GM12875 (cell line): ENCODE data around the gene NBR1.

Source experiments
- H3K4me3 ChIP-seq: one replicate; pipeline ENCODE4 v1.5.1; 2011; ENCODE audit warnings: low read depth, low read length, control low read depth
- TF ChIP-seq, protein P1 (sequence below): IDR thresholded peaks from 2 replicates; pipeline ENCODE4 v1.5.1; 2011; ENCODE audit warnings: low read depth, mild to moderate bottlenecking, control low read depth, inconsistent platforms, low read length, moderate library complexity, borderline replicate concordance; ENCODE audit not compliant: insufficient read depth

Gene NBR1

DNA sequence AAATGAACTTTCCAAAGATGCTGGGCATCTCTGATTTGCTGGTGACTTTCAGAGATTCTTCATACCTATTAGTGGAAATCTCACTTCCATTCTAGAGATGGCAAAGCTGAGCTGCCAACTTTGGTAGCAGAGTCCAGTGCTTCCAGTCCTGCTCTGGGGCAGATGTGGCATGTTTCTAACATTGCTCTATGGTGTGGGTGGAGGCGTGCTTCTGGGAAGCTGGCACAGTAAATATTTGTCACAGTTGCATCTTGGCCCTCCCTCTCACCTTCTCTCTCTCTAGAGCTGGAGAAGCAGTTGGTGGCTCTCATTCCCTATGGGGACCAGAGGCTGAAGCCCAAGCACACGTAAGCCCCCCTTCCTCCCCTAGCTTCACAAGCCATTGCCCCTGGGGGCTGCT, 42.5 kb downstream of the NBR1 start:
- H3K4me3 ChIP-seq, result no peak overlapping the region

DNA sequence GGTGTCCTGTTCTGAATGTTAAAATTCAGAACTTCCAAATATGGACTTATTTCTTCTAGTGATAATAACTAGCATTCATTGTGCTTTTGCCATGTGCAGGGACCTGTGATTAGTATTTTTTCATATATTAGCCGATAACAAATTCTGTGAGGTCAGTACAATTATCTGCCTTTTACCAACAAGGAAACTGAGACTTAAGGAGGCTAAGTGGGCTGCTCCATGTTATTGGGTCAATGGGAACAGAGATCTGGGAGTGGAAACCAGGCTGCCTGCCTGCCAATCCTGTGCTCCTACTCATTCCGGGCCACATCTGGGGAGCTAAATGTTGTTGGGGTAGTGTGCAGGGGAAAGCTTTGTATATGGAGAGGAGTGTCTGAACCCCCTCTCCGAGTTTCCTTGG, 44.3 kb downstream of the NBR1 start:
- H3K4me3 ChIP-seq, result no peak overlapping the region
- TF ChIP-seq, protein P1, sequence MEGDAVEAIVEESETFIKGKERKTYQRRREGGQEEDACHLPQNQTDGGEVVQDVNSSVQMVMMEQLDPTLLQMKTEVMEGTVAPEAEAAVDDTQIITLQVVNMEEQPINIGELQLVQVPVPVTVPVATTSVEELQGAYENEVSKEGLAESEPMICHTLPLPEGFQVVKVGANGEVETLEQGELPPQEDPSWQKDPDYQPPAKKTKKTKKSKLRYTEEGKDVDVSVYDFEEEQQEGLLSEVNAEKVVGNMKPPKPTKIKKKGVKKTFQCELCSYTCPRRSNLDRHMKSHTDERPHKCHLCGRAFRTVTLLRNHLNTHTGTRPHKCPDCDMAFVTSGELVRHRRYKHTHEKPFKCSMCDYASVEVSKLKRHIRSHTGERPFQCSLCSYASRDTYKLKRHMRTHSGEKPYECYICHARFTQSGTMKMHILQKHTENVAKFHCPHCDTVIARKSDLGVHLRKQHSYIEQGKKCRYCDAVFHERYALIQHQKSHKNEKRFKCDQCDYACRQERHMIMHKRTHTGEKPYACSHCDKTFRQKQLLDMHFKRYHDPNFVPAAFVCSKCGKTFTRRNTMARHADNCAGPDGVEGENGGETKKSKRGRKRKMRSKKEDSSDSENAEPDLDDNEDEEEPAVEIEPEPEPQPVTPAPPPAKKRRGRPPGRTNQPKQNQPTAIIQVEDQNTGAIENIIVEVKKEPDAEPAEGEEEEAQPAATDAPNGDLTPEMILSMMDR, result no peak

More for the DNA sequence above, 42.5 kb downstream of the NBR1 start:
- TF ChIP-seq, protein P1, result no peak

DNA sequence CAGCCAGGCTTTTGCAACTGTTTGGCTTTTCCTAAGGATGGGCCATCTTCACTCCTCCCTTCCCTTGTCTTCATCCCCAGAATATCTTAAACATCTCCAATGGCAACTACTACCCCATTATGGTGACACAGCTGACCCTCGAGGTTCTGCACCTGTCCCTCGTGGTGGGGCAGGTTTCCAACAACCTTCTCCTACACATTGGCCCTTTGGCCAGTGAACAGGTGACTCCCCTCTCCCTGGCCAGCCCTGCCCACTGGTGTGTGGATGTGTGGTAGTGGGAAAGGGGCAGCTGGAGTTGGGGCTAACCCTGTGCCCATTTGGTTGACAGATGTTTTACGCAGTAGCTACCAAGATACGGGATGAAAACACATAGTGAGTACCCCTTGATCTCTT, 45.4 kb downstream of the NBR1 start:
- TF ChIP-seq, protein P1, result no peak
- no peak overlapping the region for H3K4me3 ChIP-seq

DNA sequence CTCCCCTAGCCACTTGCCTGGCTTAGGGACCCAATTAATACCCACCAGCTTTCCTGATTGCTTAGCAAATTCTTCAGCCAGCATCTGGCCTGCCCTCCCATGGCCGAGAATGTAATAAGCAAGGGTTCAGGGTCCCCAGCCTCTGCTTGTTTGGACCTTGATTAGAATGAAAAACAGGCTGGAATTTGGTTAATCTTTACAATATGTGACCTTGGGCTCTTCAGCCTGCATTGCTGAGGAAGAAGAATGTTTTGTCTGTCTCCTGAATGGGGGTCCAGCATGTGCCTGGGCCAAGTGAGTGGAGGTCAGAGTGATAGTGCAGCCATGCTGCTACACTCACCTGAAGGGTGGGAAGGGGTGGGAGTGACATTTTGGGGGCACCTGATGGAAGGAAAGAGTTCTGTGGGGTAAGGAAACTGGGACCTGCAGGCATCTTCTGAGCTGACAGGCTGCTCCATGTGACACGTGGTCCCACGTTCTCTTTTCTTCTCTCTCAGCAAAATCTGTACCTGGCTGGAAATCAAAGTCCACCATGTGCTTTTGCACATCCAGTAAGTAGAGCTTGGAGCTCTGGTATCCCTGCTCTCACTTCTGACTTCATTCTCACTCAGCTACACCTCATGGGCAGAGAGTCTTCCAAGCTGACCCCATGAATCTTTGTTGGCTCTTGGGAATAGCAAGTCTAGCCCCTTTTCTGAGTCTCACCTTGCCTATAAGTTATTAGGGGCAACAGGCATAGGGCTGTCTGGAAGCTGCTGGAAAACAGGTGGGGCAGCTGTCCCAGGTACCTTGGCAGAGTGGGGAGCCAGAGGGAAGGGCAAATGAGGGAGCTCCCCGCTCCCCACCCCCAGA, 46.0 kb downstream of the NBR1 start:
- no peak overlapping the region for H3K4me3 ChIP-seq
- TF ChIP-seq, protein P1, result no peak

DNA sequence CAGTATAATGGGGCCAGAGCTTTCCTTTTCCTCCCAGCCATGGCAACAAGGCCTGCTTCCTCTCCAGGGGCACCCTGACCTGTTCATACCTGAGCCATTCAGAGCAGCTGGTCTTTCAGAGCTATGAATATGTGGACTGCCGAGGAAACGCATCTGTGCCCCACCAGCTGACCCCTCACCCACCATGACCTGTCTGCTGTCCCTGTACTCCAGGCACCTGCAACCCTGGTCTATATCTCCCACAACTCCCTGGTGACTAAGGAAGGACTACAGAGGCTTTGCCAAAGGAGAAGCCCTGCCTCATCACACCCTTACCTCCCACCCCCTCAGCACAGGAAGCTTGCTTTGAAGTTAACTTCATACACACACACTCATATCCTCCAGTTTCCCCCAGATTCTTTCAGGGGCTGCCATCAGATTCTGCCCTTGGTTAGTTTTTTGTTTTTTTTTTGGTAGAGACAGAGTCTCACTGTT, 46.6 kb downstream of the NBR1 start:
- H3K4me3 ChIP-seq, result no peak overlapping the region
- TF ChIP-seq, protein P1, result no peak

DNA sequence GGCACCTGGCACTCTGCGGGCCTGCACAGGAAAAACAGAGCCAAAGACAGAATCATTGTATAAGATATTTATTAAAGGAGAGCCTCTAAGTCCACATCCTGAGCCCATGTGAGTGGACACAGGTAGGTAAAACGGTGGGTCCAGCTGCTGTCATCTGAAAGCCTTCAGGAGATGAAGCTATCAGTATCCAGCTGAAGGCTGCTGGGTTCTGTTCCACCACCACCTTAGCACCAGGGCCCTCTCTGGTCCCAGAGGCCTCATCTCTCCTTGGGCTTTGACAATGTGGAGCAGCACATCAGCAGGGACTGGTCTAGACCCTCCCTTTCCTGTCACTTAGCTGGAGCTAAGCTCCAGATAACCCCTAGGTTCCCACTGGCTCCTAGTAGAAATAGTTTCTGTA, 48.0 kb downstream of the NBR1 start:
- H3K4me3 ChIP-seq, result no peak overlapping the region
- TF ChIP-seq, protein P1, result no peak
